22Rv1 (cell line): ENCODE data around the gene TNIP1.

ENCODE experiments used
- ZFX ChIP-seq: fragments of 450-650 bp; IDR thresholded peaks from 2 replicates; pipeline ENCODE4 v1.6.1; 2017; ENCODE audit warnings: antibody characterized with exemption, borderline replicate concordance
- TF ChIP-seq, protein P1 (sequence below): fragments of 450-650 bp; IDR thresholded peaks from 2 replicates; pipeline ENCODE4 v1.5.1; 2017; ENCODE audit warnings: mild to moderate bottlenecking

DNA sequence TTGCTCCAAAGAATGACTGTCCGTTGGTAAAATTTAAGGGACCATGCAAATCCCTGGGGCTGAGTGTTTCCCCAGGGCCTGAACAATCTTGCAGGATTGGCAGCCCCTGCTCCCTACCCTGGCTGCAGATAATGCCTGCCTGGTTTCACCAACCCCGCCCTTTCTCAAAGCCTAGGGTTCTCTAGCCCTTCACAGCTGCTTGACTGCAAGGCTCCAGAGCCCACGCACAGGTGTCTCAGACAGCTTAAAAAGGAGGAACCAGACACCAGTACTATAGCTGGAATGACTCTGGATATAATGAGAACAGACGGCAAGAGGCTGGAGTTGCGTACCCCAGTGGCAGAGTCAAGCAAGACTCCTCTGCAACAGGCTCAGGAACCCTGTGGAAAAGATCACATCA, 25.2 kb upstream of the TNIP1 start:
- TF ChIP-seq, protein P1, sequence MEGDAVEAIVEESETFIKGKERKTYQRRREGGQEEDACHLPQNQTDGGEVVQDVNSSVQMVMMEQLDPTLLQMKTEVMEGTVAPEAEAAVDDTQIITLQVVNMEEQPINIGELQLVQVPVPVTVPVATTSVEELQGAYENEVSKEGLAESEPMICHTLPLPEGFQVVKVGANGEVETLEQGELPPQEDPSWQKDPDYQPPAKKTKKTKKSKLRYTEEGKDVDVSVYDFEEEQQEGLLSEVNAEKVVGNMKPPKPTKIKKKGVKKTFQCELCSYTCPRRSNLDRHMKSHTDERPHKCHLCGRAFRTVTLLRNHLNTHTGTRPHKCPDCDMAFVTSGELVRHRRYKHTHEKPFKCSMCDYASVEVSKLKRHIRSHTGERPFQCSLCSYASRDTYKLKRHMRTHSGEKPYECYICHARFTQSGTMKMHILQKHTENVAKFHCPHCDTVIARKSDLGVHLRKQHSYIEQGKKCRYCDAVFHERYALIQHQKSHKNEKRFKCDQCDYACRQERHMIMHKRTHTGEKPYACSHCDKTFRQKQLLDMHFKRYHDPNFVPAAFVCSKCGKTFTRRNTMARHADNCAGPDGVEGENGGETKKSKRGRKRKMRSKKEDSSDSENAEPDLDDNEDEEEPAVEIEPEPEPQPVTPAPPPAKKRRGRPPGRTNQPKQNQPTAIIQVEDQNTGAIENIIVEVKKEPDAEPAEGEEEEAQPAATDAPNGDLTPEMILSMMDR: no peak
- TF ChIP-seq ZFX: no peak
